PC-3 (cell line): ENCODE measurements around the gene LYL1.

ENCODE experiments used
- CTCF ChIP-seq: fragments of 300-600 bp; sonication (generic); conservative IDR thresholded peaks from 2 replicates; pipeline ENCODE4 v1.5.1; 2017; ENCODE audit warnings: antibody characterized with exemption, low read depth, mild to moderate bottlenecking, low read length
- EZH2phosphoT487 ChIP-seq: fragments of 300-600 bp; sonication (generic); IDR thresholded peaks from 2 replicates; pipeline ENCODE4 v1.6.1; 2018; ENCODE audit warnings: mild to moderate bottlenecking, antibody characterized with exemption, low read length, borderline replicate concordance

DNA sequence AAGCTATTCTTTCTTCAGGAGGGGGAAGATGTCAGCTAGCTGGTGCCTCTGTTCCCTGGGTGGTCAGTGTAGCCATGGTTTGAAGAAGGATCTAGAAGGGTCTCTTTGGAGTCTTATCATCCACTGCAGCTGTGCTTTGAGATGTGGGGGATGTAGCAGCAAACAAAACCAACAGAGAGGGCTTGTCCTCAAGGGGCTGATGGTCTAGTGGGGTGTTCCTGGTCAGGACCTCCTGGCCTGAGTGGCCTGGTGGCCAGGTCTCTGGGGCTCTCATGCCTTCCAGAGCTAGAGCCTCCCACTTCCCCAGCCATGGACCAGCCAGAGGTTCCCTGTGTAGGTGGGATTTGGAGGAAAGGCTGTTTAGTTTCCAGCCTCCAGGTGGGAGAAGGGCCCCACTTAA lies 40.3 kb downstream of the LYL1 start:
- TF ChIP-seq CTCF (no peak), EZH2phosphoT487 (no peak)
